ENCODE measurements around the gene CIDEA. TPM values are rescaled to one million over a fixed set of nuclear protein-coding genes. Genes with fewer than 3 reads are reported as not detected.

The CIDEA gene
- total RNA-seq, 1 donor from 2014 or later: not detected

- DNase-seq (no peak), ATAC-seq (ENCODE audit: low read depth) (no peak)
- Mint-ChIP-seq H3K4me3 (no peak overlapping the region), H3K36me3 (ENCODE audit: low read depth) (no peaks in the 10 kb centered on the region), H3K27ac (no peak overlapping the region), H3K9me3 (no peaks in the 10 kb centered on the region), H3K27me3 (peaks cover 24% of the 10 kb centered on the region), H3K4me1 (no peaks in the 10 kb centered on the region)
- ChIA-PET POLR2A (no interaction called here), CTCF (no interaction called here)
- intact Hi-C loops (cut with micrococcal nuclease): no loop called here
- TF ChIP-seq CTCF (IDR thresholded peaks at IDR 0.05): no peak
Measured at GRCh38 chr18:12293831-12294230, 39.7 kb downstream of the CIDEA start.

- DNase-seq (no peak), ATAC-seq (ENCODE audit: low read depth) (no peak)
- Mint-ChIP-seq H3K27me3 (peaks cover 13% of the 10 kb centered on the region), H3K4me1 (no peaks in the 10 kb centered on the region), H3K36me3 (ENCODE audit: low read depth) (no peaks in the 10 kb centered on the region), H3K4me3 (no peak overlapping the region), H3K9me3 (no peaks in the 10 kb centered on the region), H3K27ac (no peak overlapping the region)
- ChIA-PET CTCF (no interaction called here), POLR2A (interaction anchor here (0.6 kb wide), 2 partner anchors 26 to 588 kb away, joined by 3 read pairs; no protein-coding TSS in a partner anchor)
- TF ChIP-seq CTCF (IDR thresholded peaks at IDR 0.05): no peak
- intact Hi-C loops (cut with micrococcal nuclease): no loop called here
Measured at GRCh38 chr18:12295389-12296086, 41.4 kb downstream of the CIDEA start.

- no peaks in the 10 kb centered on the region for H3K36me3 Mint-ChIP-seq (ENCODE audit: low read depth)
- DNase-seq (no peak), ATAC-seq (ENCODE audit: low read depth) (no peak)
- no peaks in the 10 kb centered on the region for H3K4me1 Mint-ChIP-seq
- no peaks in the 10 kb centered on the region for H3K9me3 Mint-ChIP-seq
- intact Hi-C loops (cut with micrococcal nuclease): no loop called here
- POLR2A ChIA-PET: interaction anchor here (0.6 kb wide), 1 partner anchor 587 kb away, joined by 3 read pairs; no protein-coding TSS in a partner anchor
- H3K27ac Mint-ChIP-seq: no peak overlapping the region
- CTCF ChIA-PET: no interaction called here
- no peak overlapping the region for H3K4me3 Mint-ChIP-seq
- H3K27me3 Mint-ChIP-seq: peaks cover 13% of the 10 kb centered on the region
- TF ChIP-seq CTCF (IDR thresholded peaks at IDR 0.05): no peak
Measured at GRCh38 chr18:12296087-12296403, 41.9 kb downstream of the CIDEA start.

GRCh38 chr18:12296457-12296856, 42.3 kb downstream of the CIDEA start:
- DNase-seq: no peak
- ATAC-seq (ENCODE audit: low read depth): no peak
- H3K9me3 Mint-ChIP-seq: no peaks in the 10 kb centered on the region
- POLR2A ChIA-PET: no interaction called here
- CTCF ChIA-PET: no interaction called here
- no peak overlapping the region for H3K27ac Mint-ChIP-seq
- H3K4me3 Mint-ChIP-seq: no peak overlapping the region
- H3K27me3 Mint-ChIP-seq: peaks cover 13% of the 10 kb centered on the region
- no peak for TF ChIP-seq CTCF (IDR thresholded peaks at IDR 0.05)
- no peaks in the 10 kb centered on the region for H3K4me1 Mint-ChIP-seq
- intact Hi-C loops (cut with micrococcal nuclease): no loop called here
- H3K36me3 Mint-ChIP-seq (ENCODE audit: low read depth): no peaks in the 10 kb centered on the region

- no peaks in the 10 kb centered on the region for H3K36me3 Mint-ChIP-seq (ENCODE audit: low read depth)
- no peak for TF ChIP-seq CTCF (IDR thresholded peaks at IDR 0.05)
- H3K4me1 Mint-ChIP-seq: no peaks in the 10 kb centered on the region
- CTCF ChIA-PET: no interaction called here
- no peak overlapping the region for H3K4me3 Mint-ChIP-seq
- POLR2A ChIA-PET: no interaction called here
- ATAC-seq (ENCODE audit: low read depth) (no peak), DNase-seq (no peak)
- H3K27ac Mint-ChIP-seq: no peak overlapping the region
- H3K27me3 Mint-ChIP-seq: peaks cover 17% of the 10 kb centered on the region
- H3K9me3 Mint-ChIP-seq: no peaks in the 10 kb centered on the region
- intact Hi-C loops (cut with micrococcal nuclease): no loop called here
Measured at GRCh38 chr18:12299862-12300261, 45.7 kb downstream of the CIDEA start.
